GM21529 (cell line): ENCODE results near the gene S1PR3.
"Not testable (repeated sequence)": the region's sequence is repeated elsewhere in the genome, so short reads cannot be mapped to it uniquely, and the experiment has no call there.

ENCODE experiments used
- ATAC-seq: cut with Tn5 transposase; IDR thresholded peaks from one replicate; pipeline ENCODE4 v1.9.1; 2021; ENCODE audit not compliant: unreplicated experiment

The S1PR3 gene

GRCh38 chr9:88991066-88992034, at the start of gene S1PR3:
Gene S1PR3 (plus strand): TSS chr9:88991468. CDS start chr9:89001201, 9,733 bp downstream.
- no peak for ATAC-seq

DNA sequence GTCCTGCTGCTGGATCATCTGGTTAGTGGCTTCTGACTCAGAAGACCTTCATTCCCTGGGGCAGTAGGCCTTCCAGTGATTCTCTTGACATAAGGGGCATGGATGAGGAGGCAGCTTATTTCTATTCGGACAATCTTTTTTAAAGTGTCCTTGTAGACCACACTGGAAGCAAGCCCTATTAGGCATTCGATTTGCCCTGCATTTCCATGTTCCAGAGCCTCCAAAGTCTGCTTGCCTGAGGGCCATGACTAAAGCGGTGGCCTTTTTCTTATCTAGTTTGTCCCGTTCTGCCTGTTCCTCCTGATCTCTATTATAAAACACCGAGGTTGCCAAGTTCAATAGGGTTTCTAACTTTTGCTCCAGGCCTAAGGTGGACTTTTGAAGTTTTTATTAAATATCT, 49.7 kb upstream of the S1PR3 start:
- ATAC-seq: not testable (repeated sequence)

- ATAC-seq: no peak
These were observed 48.9 kb upstream of the S1PR3 start for GRCh38 chr9:88942411-88942810.

- no peak for ATAC-seq
These were observed 45.5 kb upstream of the S1PR3 start for GRCh38 chr9:88945636-88946333.

DNA sequence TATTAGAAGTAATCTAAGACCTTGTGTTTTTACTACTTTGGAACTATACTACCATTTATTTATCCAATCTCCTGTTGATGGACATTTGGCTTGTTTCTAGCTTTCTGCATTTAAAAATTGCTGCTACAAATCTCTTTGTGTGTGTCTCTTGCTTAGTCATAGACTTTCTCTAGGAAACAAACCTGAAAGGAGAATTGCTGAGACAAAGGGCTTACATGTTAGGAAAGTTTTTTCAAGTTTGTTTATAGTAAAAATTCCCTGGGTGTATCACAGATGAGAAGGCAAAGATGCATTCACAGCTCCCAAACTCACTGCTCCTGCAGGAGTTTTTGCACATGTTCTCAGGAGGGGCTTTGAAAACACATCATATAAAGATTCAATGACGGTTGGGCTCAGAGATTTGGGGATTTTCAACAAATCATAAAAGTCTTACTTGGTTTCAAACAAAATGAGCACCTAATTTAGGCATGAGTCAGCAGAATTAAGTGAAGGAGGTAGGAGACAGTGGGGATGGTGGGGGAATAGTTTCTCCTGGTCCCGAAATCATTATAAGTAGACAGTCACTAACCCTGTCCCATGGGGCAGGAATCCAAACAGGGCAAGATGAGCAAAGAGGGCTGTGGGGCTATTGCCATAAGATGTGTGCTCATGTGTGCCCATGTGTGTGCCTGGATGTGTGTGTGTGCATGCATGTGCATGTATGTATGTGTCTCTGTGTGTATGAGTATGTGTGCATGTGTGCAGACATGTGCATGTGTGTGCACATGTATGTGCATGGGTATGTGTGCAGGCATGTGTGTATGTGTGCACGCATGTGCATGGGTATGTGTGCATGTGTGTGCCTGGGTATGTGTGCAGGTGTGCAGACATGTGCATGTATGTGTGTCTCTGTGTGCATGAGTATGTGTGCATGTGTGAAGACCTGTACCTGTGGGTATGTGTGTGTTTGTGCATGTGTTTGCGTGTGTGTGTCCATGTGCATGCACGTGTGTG, 43.4 kb upstream of the S1PR3 start:
- ATAC-seq: no peak

- ATAC-seq: no peak
These were observed 41.8 kb upstream of the S1PR3 start for GRCh38 chr9:88949425-88949824.

DNA sequence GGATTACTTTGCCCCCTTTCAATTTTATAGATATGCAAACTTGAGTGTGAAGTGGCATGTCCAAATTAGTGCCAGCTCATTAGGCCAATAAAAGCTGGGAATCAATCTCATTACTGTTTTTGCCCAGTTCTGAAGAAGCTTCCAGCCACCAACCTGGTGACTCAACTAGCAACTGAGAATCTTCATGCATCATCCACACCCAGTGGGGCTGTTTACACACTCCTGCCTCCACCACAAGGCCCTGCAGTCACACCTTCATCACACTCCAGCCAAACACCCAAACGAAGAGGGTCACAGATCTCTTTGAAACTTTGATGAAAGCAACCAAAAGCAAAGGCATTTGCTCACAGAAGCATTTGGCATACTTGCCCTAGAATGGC, 41.3 kb upstream of the S1PR3 start:
- no peak for ATAC-seq

- no peak for ATAC-seq
These were observed 40.7 kb upstream of the S1PR3 start for GRCh38 chr9:88950341-88951154.

- ATAC-seq: no peak
These were observed 40.1 kb upstream of the S1PR3 start for GRCh38 chr9:88951155-88951542.

GRCh38 chr9:88952086-88952615, 39.1 kb upstream of the S1PR3 start:
- ATAC-seq: no peak

DNA sequence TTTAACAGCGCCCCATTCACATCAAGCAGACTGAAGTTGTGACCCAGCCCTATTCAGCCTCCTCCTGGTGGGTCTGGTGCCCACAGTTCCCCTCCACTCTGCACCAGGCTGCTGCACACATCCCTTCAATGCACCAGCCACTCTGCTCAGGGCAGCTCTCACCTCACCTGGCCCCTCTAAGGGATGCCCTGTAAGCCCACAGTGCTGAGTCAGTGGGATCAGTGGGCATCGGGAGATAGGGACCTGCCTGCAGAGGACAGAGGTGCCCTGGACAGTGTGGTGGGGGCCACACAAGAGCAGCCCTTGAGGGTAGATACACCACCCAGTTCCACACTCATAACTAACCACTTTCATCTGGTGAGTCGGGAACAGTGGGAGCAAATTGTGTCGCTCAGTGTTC, 38.3 kb upstream of the S1PR3 start:
- ATAC-seq: no peak

- ATAC-seq: no peak
These were observed 37.8 kb upstream of the S1PR3 start for GRCh38 chr9:88953381-88954029.

GRCh38 chr9:88954066-88954465, 37.2 kb upstream of the S1PR3 start:
- ATAC-seq: no peak

DNA sequence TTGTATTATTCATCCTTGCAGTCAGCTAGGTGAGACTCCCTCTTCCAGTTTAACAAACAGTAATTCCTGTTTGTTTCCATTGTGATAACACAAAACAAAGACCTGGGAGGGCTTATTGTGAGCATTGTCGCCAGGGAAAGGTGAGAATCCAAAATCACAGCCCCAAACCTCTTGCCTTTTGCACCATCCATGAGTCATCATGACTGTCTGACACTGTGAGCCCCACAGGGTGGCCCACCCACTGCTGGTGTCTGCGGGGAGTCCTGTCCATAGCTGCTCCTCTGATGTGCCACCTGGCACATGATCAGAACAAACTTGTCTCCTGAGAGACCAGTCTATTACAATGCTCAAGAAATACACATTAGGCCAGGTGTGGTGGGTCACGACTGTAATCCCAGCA, 33.7 kb upstream of the S1PR3 start:
- no peak for ATAC-seq

DNA sequence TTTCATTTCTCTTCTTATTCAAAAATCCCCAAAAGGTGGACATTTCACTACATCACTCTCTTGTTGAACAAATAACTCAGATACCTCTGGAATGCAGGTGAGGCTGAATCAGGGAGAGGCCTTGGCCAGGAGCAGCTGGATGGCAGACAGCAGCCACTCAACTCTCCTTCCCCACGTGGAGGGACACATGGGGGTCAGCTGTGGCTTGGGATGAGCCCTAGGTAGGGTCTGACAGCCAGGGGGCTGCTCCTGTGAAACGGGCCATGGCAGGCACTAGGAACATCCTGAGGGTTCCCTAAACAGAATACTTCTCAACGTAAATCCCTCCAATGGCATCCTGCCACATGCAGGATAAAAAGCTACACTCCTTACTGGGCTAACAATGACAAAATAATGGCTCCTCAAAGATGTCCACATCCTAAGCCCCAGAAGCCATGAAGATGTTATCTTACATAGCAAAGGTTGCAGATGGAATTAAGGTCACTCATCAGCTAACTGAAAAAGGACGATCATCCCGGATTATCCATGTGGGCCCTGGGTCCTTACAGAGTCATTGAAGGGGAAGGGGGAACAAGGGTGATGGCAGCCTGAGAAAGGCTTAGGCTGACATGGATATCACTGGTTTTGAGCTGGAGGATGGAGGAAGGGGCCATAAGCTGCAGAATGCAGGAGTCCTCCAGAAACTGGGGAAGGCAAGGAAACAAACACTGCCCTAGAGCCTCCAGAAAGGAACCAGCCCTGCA, 31.4 kb upstream of the S1PR3 start:
- ATAC-seq: no peak

GRCh38 chr9:88960632-88961031, 30.6 kb upstream of the S1PR3 start:
- ATAC-seq: no peak

- ATAC-seq: no peak
These were observed 25.8 kb upstream of the S1PR3 start for GRCh38 chr9:88965473-88965872.

- no peak for ATAC-seq
These were observed 24.2 kb upstream of the S1PR3 start for GRCh38 chr9:88966894-88967676.
